Stimulated activated CD4-positive, alpha-beta T cell treated with anti-CD3 and anti-CD28 coated beads, TNF-alpha, amount 100 ng/mL, for 4 hours (primary cell): ENCODE data around the gene MAVS.

Source experiments
- DNase-seq, 3 experiments: peaks; one replicate each; pipeline ENCODE4 v3.0.0-alpha.2; 2020; ENCODE audit warnings: low read depth in 3 of 3

The MAVS gene

DNA sequence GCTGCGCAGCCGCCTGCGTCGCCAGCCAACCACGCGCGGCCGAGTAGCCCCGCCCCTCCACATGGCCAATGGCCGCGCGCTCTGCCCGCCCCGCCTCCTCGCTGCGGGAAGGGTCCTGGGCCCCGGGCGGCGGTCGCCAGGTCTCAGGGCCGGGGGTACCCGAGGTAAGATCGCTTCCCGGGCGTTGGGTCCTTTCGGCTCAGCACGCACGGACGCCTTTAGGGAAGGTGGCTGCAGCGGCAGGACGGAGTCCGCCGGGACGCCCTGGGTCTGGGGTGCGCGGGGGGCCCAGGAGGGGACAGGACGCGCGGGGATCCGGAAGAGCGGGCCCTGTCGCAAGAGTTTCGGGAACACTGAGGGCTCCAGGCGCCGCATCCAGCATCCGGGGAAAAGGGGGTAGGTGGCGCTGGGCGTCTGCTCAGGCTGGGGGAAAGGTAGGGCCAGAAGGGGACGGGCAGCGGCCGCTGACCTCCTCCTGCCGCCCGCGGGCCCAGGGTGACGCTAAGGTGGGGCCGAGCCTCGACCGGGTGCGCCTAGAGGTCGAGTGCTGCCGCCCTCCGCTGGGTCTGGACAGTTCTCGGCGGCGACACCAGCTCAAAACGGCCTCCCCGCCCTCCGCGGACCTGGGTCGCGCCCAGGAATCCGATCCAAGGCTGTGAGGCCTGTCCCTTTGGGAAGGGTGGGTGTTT is at the start of gene MAVS:
TSS of gene MAVS (plus strand) at position 95 of the 689 bp plus-strand sequence. CDS start 7,791 bp downstream, outside the sequence.
- peak; percentile 70 to 81 (median 71) for DNase-seq

- no peak for DNase-seq
Measured at GRCh38 chr20:3797226-3797545, 49.4 kb upstream of the MAVS start.

DNA sequence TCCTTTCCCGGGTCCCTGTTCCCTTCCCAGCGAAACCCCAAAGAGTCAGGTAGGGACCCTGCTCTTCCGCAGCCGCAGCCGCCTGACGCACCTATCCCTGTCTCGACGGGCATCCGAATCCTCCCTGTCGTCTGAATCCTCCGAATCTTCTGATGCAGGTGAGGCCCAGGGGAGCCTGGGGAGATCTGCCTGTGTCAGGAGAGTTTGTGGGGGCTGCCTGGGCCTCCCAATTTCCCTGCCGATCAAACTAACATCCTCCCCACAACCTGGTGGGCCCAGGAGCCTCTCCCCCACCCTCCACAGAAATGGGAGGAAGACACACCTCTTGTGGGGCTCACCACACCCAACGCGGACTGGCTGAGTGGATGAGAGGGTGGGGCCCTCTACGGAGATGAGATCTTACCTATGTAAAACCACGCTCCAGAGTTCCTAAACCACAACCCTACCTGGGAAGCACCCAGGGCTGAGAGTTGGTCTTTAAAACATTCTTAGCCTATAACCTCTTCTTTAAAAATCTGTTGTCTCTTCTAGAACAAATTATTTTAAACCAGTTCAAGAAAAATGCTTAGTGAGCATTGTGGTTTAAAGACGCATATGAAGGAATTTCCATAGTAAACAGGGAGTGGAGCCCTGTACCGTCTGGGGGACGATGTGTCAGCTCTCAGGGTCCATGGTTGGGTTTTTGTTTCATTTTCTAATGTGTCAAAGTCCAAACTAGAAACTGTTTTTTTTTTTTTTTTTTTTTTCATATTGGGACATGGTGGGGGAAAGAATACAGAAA is 48.9 kb upstream of the MAVS start:
- DNase-seq: no peak

DNA sequence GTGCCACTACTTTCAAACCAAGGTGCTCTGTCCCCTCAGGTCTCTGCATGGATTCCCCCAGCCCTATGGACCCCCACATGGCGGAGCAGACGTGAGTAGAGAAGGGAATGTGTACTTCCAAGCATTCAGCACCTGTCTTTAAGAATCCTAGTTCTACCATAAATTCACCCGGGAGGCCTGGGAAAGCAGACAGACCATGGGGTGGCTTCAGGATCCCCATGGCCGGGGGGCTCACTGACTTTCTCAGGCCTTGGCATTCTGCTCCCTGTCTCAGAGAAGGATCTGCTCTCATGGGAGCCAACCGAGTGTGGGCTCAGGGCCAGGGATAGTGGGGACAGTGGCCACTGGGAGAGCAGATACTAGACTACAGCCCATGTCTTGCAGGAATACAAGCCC is 48.3 kb upstream of the MAVS start:
- DNase-seq: no peak

DNA sequence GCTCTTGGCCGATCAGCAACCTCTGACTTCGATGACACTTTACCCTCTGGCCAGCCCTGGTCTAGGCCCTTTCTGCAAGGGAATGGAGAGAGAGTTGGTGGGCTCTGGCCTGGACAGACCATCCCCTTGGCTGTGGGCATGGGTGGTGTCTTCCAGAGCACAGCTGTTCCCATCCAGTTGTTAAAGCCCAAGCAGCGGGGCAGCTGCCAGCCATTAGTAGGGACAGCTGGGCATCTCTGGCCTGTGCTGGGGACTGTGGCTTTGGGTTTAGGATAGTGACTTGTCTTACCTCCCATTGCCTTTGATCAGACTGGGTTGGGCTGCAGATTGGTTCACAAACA is 47.8 kb upstream of the MAVS start:
- no peak for DNase-seq

DNA sequence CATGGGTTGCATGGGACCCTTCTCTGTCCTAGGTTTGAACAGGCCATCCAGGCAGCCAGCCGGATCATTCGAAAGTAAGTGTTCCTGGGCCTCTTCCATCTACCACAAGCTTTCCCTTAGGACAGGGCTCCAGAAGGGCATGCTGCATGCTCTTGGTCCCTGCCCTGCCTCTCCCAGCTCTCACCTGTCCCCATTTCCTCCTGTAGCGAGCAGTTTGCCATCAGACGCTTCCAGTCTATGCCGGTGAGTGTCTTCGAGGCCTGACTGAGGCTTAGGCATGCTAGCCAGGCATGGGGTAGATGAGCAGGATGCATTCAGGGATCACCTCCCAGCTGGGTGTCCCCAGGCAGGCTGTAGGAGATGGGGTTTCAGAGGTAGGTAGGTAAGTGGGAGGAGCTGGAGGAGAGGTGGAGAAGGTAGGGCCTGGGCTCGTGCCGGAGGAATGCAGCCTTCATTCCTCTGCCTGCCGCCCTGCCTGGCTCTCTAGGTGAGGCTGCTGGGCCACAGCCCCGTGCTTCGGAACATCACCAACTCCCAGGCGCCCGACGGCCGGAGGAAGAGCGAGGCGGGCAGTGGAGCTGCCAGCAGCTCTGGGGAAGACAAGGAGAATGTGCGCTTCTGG is 46.3 kb upstream of the MAVS start:
- DNase-seq: no peak

DNA sequence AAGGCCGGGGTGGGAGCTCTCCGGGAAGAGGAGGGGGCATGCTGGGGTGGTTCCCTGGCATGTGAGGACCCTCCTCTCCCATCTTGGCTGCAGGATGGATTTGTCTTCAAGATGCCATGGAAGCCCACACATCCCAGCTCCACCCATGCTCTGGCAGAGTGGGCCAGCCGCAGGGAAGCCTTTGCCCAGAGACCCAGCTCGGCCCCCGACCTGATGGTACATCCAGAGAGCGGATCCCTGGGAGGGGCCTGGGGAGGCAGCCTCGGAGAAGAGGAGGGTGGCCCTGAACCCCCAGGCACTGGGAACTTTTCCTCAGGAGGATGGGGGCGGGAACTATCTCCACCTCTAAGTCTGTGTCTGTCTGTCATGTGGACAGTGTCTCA is 45.8 kb upstream of the MAVS start:
- no peak for DNase-seq

DNA sequence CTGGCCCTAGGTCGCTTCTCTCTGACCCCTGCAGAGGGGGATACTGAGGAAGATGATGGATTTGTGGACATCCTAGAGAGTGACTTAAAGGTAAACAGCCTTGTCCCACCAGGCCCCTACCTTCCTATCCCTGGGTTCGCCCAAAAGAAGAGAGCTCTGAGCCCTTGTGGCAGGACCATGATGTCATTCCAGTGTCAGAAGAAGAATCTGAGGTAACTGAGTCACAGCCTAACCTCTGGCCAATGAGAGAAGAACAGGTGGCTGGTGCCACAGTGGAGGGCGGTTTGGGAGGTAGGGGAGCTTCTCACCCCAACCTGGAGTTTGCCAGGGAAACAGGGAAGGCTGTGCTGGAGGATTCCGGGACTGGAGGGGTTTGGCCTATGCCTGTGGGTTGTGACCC is 45.3 kb upstream of the MAVS start:
- no peak for DNase-seq

GRCh38 chr20:3801846-3802245 is 44.8 kb upstream of the MAVS start:
- no peak for DNase-seq

DNA sequence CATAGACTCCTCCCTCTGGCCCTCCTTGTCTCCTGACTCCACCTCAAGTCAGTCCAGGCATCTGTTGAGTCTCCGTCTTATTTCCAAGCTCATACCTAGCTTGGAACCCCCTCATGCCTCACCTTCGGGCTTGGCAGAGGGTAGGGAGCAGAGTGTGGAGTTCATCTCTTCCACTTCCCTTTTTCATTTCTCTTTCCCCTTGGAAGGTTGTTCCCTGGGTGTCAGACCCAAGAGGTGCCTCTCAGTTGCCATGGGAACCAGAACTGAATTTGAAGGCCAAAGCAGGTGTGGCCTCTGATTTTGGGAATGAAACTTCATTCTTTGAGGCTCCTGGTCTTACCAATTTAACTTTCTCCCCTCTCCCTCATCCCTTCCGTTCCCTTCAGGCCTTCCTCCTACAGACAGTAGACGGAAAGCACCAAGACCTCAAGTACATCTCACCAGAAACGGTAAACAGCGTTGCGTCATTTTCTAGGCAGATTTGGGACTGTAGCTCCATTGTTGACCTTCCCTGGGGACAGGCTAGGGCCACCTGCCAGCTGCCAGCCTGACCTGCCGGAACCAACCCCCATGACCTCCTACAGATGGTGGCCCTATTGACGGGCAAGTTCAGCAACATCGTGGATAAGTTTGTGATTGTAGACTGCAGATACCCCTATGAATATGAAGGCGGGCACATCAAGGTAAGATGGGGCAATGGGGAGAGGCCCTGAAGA is 44.0 kb upstream of the MAVS start:
- no peak for DNase-seq

DNA sequence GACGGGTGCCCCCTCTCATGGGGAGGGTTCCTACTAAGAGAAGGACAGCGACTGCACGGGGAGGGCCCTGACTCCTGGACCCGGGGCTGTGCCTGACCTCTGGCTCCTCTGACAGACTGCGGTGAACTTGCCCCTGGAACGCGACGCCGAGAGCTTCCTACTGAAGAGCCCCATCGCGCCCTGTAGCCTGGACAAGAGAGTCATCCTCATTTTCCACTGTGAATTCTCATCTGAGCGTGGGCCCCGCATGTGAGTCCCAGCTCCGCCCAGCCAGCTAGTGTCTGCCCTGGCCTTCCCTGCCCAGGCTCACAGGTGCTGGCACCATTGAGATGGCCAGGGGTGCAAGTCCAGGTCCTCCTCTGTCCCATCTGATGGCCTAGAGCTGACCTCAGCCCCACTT is 43.3 kb upstream of the MAVS start:
- no peak for DNase-seq

DNA sequence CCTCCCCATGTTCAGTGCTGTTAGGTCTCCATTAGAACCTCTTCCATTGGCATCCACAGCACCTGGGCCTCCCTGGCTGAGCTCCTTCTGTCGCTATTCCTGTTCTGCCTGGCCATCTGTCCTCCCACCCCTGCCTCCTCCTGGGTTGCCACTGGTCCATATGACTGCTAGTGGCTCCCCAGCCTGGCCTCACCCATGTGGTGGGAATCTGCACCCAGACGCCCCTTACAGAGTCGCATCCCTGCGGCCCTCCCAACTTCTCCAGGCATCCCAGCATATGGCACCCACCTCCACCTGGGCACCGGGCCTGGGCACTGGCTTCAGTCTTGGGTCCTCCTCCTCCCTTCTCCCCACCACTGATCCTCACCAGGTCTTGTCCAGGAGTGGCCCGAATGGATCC is 42.8 kb upstream of the MAVS start:
- no peak for DNase-seq

DNA sequence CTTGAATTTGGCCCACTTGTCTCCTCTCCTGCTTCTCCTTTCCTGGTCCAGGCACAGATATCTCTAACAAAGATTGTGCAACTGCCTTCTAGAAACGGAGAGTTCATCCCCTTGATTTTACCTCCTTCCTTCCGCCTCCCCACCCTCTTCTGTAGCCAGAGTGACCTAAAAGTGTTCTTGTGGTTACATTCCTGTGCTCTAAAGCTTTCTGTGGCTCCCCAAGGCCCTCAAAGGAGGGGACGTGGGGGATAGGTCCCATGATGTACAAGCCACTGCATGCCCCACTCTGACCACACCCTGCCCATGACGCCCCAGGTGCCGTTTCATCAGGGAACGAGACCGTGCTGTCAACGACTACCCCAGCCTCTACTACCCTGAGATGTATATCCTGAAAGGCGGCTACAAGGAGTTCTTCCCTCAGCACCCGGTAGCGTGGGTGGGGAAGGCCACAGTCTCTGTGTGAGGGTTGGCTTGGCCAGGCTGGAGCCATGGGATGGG is 42.3 kb upstream of the MAVS start:
- DNase-seq: no peak

GRCh38 chr20:3804781-3805180 is 41.9 kb upstream of the MAVS start:
- DNase-seq: no peak

DNA sequence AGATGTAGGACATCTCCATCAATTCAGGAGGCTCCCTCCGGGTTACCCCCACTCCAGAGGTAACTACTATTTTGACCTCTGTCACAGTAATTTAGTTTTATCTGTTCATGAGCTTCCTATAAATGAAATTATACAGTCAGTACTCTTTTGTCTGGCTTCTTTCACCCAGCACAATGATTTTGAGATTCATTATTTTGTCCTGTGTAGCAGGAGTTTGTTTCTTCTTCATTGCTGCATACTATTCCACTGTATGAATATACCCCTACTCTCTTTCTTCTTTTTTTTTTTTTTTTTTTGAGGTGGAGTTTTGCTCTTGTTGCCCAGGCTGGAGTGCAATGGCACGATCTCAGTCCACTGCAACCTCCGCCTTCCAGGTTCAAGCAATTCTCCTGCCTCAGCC is 38.1 kb upstream of the MAVS start:
- no peak for DNase-seq

DNA sequence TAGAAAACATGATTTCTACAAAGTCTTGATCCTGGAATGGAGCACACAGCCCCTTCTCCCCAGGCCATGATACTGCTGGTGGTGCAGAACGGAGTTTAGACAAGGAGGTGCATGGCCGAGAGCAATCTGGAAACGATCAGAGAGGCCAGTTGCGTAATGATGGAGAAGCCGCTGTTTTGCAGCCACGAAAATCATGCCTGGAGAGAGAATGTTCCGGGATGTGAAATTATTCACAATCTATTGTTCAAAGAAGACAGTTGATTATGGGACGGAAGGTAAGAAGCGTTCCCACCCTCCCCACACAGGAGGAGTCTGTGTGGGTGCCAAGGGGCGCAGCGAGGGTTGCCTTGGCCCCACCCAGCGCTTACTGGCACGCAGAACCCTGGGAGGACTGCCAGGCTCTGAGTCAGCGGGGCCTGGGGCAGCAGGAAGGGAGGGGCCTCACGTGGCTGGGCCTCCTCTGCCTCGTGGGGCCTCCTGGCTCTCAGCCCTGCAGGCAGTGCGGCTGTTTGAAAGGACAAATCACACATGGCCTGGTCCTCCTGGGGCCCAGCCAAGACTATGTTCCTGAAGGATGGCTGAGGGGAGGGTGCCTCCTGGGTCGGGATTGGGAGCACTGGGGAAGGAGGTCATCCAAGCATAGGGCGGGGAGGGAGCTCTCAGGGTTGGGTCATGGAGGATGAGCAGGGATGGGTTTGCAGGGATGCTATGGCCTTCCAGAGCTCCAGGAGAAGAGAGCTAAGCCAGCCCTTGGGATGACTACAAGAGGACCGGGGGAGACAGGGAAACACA is 35.0 kb upstream of the MAVS start:
- peak; percentile 87 to 91 (median 90) for DNase-seq

GRCh38 chr20:3812259-3812681 is 34.4 kb upstream of the MAVS start:
- no peak for DNase-seq

- DNase-seq: no peak
Measured at GRCh38 chr20:3812975-3813847, 33.4 kb upstream of the MAVS start.

- DNase-seq: no peak
Measured at GRCh38 chr20:3813848-3814581, 32.6 kb upstream of the MAVS start.

GRCh38 chr20:3814928-3815495 is 31.6 kb upstream of the MAVS start:
- DNase-seq: no peak
